HFF-Myc (cell line): ENCODE results near the gene C19orf67.

Source experiments
- DNase-seq: peaks from one replicate; pipeline ENCODE4 v3.0.0-alpha.2; 2011; ENCODE audit warnings: low read depth; ENCODE audit errors: extremely low read depth
- H3K4me3 ChIP-seq: replicated peaks from 2 replicates; pipeline ENCODE4 v1.5.1; 2011; ENCODE audit warnings: low read depth, mild to moderate bottlenecking, control low read depth, low read length
- TF ChIP-seq, protein P1 (sequence below): IDR thresholded peaks from 2 replicates; pipeline ENCODE4 v1.5.1; 2012; ENCODE audit warnings: mild to moderate bottlenecking, low read depth, low read length, control low read depth; ENCODE audit errors: missing control alignments

C19orf67 gene

DNA sequence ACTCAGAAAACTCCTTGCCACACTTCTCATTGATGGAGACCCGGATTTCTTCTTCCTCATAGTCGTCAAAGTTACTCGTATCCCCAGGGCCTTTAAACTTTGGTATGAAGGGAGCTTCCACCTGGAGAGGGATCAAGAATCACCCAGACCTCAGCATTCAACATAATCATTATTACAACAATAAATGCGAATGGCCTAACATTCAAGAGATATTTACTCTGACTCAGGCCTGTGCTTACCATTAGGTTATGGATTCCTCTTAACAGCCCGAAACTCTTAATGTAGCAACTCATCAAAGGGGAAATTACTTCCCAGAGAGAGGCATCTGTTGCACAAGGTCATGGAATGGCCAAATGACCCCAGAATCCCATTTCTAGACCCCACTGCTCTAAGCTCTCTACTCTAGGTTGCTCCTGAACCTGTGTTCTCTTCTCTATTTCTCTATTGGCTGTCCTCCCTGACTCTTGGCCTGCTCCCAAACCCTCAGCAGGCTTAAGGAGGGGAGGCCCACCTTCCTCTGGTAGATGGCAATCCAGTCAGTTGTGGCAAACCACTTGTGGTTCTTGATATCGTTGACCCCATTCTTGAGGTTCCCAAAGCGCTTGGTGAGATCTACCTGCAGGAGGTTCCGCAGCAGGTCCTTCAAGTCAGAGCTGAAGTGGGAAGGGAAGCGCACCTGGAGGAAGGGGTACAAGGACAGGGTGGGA is 7.7 kb upstream of the C19orf67 start:
- no peak overlapping the region for H3K4me3 ChIP-seq
- no peak for DNase-seq
- TF ChIP-seq, protein P1, sequence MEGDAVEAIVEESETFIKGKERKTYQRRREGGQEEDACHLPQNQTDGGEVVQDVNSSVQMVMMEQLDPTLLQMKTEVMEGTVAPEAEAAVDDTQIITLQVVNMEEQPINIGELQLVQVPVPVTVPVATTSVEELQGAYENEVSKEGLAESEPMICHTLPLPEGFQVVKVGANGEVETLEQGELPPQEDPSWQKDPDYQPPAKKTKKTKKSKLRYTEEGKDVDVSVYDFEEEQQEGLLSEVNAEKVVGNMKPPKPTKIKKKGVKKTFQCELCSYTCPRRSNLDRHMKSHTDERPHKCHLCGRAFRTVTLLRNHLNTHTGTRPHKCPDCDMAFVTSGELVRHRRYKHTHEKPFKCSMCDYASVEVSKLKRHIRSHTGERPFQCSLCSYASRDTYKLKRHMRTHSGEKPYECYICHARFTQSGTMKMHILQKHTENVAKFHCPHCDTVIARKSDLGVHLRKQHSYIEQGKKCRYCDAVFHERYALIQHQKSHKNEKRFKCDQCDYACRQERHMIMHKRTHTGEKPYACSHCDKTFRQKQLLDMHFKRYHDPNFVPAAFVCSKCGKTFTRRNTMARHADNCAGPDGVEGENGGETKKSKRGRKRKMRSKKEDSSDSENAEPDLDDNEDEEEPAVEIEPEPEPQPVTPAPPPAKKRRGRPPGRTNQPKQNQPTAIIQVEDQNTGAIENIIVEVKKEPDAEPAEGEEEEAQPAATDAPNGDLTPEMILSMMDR = no peak

DNA sequence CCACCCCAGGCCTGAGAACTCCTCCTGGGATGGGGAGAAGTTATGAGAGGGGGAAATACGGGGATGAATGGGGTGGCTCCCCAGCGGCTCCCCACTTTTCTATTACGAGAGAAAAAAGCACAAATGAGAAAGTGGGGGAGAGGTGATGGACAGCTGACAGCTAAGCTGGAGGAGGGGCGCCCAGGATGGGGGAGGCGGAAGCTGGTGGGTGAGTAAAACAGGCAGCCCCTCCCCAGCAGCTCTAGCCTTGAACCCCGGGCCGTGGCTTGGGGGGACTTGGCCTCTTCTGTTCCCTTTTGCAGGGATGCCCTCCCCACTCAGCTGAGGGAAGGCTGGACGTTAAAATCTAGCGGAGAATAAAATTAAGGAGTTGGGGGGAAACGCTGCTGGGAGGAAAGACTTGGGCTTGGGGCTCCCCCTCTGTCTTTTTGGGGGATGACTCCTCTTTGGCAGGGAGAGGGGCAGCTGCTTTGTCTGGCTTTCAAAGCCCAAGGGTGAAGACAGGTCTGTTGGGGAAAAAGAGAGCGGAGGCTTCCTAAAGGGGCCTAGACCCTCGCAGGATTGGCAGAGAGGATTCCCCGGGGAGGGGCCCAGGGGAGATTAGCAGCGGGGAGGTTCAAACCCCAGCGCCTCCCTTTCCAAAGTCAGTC is 6.4 kb upstream of the C19orf67 start:
- H3K4me3 ChIP-seq = peak overlapping the region; percentile 59
- DNase-seq = no peak
- TF ChIP-seq, protein P1 = no peak

DNA sequence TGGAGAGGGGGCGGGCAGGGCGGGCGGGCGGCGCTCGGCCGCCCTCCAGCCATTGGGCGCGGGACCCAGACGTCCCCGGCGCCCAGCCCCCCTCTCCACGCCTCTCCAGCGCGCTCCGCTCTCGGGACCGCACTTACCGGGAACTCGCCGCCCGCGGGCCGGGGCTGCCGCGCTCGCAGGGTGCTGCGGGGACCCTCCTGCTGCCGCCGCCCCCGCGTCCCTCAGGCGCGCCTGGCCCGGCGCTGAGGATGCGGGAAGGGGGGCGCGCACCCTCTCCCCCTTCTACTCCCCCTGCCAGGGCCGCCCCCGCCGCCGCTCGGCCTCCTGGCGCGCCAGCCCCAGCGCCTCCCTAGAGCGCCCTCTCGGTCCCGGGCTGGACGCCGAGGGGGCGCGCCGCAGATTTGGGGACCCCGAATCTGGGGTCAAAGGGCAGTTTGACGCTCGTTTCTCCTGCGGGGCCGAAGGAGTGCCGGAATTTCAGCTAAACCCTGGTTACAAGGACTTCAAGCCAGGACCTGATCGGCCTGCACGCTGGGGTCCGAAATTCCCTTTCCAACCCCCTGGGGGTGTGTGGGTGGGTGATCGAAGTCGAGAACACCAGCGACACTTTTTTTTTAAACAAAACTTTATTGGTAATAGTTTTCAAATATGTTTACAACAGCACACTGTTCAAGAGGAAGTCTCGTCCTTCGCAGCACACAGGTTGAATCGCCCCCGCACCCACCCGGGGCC is 5.7 kb upstream of the C19orf67 start:
- no peak for DNase-seq
- TF ChIP-seq, protein P1 = peak; percentile 25
- H3K4me3 ChIP-seq = peak overlapping the region; percentile 59

DNA sequence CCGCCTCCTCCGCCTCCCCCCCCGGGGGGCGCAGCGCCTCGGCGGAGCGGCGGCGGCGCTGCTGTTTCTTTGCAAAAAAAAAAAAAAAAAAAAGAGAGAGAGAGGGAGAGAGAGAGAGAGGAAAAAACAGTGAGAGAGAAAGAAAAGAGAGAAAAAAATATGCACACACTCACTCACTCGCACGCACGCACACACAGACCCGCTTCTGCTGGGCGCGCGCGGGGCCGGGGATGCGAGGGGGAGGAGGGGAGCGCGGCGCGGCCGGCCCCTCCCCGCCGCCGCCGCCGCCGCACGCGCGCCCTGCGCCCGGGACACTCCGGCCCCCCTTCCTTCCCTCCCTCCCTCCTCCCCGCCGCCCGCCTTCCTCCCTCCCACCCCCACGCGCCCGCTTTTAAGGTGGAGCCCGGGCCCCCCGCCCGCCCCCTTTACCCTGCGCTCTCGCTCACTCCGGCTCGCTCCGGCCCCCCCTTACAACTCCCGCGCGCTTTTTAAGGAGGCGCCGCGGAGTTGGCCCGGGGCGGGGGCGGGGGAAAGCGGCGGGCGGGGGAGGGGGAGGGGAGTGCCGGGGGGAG is 5.0 kb upstream of the C19orf67 start, which contains the start of gene SAMD1:
Gene SAMD1 (minus strand): TSS at position 243 of the 572 bp plus-strand sequence.
- no peak for DNase-seq
- H3K4me3 ChIP-seq = peak within 1 kb of the TSS; percentile 59
- TF ChIP-seq, protein P1 = no peak

DNA sequence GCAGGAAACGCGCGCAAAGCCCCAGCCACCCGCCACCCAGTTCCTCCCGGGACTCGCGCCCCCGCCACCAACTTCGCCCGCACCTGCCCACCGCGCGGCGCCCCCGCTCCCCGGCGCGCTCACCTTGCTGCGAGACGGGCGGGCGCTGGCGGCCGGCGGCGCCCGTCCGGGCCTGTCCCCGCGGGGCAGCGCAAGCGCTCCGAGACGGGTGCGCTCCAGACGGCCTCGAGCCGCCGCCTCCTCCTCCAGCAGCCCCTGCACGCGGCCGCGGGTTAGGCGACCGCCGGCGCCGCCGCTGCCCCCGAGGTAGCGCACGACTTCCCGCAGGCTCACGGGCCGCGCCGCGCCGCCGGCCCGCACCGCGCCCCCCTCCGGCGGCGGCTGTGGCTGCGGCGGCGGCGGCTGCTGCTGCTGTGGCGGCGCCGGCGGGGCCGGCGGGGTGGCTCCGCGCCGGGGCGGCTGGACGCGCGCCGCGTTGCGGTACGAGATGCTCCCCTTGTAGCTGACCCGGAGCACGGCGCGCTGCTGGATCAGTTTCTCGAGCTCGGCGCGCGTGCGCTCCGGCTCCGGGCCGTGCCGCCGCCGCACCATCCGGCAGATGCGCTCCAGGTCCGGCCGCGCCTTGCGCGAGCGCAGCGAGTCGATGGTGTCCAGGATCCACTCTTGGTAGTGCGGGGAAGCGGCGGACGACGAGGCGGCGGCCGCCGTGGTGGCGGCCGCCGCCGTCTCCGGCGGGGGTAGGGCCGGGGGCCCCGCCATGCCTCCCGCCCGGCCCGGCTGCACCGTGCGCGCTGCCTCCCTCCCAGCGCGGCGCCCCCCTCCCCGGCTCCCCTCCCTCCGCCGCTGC is 4.3 kb upstream of the C19orf67 start:
- DNase-seq = no peak
- TF ChIP-seq, protein P1 = no peak
- H3K4me3 ChIP-seq = peak overlapping the region; percentile 47

DNA sequence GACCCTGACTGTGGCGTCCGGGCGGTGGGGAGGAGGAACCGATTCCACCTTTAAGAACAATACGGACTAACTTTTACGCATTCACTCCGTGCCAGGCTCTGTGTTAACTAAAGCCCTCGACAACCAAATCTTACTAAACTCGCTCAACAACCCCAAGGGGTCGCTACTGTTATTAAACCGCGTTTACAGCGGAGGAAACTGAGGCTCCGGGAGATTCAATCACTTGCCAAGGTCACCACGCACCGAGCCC is 3.8 kb upstream of the C19orf67 start:
- peak overlapping the region; percentile 47 for H3K4me3 ChIP-seq
- TF ChIP-seq, protein P1 = peak; percentile 12
- no peak for DNase-seq
